ENCODE measurements around the gene NEO1.
A peak's percentile ranks its signal among the peaks of the same experiment; 100 is the strongest.

The NEO1 gene, protein sequence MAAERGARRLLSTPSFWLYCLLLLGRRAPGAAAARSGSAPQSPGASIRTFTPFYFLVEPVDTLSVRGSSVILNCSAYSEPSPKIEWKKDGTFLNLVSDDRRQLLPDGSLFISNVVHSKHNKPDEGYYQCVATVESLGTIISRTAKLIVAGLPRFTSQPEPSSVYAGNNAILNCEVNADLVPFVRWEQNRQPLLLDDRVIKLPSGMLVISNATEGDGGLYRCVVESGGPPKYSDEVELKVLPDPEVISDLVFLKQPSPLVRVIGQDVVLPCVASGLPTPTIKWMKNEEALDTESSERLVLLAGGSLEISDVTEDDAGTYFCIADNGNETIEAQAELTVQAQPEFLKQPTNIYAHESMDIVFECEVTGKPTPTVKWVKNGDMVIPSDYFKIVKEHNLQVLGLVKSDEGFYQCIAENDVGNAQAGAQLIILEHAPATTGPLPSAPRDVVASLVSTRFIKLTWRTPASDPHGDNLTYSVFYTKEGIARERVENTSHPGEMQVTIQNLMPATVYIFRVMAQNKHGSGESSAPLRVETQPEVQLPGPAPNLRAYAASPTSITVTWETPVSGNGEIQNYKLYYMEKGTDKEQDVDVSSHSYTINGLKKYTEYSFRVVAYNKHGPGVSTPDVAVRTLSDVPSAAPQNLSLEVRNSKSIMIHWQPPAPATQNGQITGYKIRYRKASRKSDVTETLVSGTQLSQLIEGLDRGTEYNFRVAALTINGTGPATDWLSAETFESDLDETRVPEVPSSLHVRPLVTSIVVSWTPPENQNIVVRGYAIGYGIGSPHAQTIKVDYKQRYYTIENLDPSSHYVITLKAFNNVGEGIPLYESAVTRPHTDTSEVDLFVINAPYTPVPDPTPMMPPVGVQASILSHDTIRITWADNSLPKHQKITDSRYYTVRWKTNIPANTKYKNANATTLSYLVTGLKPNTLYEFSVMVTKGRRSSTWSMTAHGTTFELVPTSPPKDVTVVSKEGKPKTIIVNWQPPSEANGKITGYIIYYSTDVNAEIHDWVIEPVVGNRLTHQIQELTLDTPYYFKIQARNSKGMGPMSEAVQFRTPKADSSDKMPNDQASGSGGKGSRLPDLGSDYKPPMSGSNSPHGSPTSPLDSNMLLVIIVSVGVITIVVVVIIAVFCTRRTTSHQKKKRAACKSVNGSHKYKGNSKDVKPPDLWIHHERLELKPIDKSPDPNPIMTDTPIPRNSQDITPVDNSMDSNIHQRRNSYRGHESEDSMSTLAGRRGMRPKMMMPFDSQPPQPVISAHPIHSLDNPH (N-terminal part only)

DNA sequence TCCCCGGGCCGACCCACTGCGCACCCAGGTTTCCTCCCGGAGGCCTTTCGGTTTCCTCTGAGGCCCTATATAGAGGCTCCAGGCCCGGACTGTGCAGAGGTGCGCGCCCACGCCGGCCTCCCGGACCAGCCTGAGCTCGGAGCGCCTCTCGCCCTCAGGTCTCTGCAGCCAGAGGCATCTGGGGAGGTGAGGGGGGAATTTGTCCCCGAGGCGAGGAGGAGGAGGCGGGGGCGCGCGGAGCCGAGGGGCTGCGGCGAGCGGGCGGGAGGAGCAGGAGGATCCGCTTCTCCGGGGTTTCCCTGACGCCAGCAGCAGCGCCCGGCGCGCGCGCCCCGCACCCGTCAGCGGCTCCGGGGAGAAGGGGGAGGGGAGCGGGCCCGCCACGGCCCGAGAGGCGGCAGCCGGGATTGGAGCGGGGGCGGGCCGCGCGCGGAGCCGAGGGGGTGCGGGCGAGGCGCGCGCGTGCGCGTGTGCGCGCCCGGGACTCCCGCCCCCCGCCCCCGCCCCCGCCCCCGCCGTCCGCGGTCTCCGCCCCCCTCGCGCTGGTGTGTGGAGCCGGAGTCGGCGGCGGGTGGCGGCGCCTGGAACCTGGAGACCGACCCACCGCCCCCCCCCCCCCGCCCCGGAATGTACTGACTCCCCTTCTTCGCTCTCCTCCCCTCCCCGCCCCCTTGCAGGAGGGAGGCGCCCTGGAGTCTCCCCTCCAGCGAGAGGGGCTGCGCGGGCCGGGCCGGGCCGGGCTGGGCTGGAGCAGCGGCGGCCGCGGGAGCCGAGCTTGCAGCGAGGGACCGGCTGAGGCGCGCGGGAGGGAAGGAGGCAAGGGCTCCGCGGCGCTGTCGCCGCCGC is at the start of gene NEO1:
TSS of gene NEO1 (plus strand) at position 657 of the 846 bp plus-strand sequence. CDS start 213 bp downstream, outside the sequence.
- DNase-seq (ENCODE audit: low read depth in 2 of 2), result peak; percentile 74 to 76

DNA sequence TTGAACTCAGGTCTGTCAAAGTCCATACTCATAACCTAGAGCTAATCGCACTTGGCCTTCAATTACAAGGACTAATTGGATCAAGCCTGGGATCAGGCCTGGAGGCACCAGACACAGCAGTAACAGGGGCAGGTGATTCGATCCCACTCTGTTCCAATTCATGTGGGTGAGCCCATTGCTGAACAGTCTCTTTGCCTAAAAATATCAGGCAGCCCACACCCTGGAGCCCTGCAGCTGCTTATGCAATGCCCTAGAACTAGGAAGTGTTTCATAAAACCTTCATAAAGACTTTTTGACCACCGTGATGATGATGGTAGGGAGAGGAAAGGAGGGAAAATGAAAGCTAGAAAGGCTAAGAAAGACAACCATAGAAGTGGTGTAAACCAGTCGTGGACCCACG is 47.8 kb upstream of the NEO1 start:
- no peak for DNase-seq (ENCODE audit: low read depth in 2 of 2)

DNA sequence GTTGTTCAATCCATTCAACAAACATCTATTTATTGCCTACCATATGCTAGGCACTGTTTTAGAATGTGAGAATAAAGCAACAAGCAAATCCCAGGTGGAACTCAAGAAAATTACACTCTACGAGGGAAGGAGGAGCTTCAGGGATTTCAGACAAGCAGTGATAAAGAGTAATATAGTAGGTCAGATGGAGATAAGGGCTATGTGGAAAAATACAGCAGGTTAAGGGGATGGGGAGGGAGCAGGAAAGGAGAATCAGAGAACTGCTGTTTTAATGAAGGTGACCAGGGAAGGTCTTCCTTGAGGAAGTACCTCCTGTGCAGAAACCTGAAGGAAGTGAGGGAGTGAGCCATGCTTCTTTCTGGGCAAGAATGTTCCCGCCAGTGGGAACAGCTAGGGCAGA is 47.2 kb upstream of the NEO1 start:
- no peak for DNase-seq (ENCODE audit: low read depth in 2 of 2)

DNA sequence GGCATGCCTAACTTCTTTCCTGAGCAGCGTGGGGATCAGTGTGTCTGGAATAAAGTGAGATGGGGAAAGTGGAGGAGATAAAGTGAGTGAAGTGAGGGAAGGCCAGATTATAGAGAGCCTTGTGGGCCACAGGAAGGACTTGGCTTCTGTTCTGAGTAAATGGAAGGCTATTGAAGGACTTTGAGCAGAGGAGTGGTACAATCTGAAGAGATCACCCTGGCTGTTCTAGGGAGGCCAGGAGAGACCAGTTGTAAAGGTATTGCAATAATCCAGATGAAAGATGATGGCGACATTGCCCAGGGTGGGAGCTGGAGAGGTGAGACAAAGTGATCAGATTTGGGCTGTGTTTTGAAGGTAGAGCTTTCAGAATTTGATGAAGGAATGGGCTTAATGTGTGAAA is 46.8 kb upstream of the NEO1 start:
- no peak for DNase-seq (ENCODE audit: low read depth in 2 of 2)

DNA sequence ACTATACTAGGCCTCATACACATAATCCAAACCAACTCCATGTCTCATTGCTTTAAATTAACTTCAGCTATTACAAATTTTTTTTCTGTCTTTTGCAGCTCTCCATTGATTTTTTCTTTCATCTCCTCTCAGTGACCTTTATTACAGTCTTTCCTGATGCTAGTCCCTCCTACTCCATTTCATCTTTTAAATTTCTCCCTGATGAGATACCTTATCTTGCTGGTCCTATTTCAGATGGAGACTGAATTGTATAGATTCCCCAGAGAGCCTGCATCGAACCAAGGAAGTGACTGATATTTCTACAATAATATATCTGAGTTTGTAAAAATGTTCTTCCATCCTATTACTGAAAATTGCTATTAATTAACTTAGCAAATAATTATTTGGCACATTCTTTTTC is 45.7 kb upstream of the NEO1 start:
- DNase-seq (ENCODE audit: low read depth in 2 of 2), result no peak

DNA sequence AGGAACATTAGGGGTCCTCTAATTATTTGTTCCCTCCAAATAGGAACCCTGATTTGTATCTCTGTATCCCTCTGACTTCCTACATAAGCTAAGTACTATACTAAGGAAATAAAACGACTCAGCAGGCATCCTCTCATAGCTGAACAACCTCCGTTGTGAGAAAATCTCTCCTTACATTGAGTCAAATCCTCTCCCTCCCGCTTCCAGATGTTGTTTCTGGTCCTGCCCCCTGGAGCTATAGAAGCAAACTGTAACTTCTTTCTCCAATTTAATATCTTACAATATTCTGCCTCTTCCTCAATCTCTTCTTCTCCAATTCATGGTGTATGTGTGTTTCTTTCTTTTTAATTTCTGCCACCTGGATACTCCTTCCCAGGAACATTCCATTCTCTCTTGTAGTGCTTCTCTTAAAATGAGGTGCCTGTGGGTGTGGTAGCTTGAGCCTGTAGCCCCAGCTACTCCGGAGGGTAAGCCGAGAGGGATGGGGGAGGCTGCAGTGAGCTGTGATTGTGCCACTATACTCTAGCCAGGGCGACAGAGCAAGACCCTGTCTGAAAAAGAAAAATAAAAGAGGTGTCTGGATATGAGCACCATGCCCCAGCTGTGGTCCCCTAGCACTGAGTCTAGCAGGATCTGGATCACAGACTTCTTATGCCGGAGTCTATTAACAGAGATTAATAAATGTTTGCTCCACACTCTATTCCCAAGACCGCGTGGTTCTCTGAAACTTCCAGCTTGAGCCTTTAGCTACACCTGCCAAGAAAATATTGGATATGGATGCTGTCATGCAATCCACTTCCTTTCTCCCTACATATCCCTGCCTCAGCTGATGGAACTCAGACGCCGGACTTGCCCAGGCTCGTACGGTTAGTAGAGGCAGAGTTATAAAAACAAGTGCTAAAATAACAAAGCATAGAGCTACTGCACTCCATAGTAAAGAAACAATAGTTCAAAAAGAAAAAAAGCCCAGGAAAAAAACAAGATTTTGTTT is 42.9 kb upstream of the NEO1 start:
- no peak for DNase-seq (ENCODE audit: low read depth in 2 of 2)

DNA sequence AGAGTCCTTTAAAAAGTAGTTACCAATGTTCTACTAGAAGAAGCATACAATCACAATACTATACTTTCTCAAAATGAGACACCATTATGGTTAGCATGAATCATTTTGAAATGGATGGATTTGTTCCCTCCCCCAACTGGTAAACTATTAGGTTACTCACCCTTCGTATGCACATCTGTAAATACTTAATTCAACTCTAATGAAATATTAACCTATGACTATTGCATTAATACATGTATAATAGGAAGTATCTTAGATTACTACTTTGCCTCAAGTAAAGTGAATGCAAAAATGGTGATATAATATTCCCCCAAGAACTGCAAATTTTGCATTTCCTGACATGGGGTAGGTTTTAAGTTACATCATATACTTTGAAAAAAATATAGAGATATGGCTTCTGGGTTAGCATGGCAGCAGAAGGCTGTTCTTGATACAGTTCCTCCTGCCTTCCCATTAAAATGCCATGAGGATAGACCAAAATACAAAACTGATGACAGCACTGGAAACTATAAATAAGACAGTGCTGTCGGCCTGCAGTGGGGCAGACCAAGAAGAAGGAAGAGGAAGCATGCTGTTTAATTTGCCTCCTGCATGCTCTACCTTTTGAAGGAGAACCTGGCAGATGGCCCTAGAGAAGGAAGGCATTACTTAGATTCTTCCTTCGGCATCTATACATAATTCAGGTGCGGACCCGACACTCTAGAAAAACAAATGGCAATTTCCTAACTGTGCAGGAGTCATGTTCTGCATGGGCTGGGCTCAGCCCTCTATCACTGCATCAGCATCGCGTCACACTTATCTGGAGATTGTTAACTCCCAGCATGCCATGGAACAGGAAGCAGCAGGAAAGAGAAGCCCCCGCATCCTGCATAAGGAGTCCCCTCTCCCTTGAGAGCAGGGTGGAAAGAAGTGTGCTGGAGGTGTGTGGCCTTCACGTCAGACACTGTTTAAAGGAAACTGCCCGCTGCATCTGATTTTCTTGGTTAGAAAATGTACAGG is 41.8 kb upstream of the NEO1 start:
- no peak for DNase-seq (ENCODE audit: low read depth in 2 of 2)

DNA sequence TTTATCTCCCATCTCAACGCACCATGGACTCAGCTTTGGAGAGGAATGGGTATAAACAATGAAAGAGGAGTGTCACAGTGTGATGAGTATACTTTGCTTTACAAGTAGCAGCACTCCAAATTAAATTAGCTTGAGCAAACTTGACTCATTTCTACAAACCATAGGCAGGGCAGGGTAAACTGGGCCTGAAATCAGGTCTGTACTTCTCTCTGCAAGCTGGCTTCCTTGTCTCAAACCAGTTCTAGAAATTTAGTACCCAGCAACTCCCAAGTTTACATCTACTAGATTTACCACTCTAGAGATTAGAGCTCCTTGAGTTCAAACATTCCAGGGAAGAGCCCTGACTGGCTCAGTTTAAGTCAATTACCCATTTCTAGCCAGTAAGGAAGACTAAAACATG is 37.4 kb upstream of the NEO1 start:
- DNase-seq (ENCODE audit: low read depth in 2 of 2), result no peak

DNA sequence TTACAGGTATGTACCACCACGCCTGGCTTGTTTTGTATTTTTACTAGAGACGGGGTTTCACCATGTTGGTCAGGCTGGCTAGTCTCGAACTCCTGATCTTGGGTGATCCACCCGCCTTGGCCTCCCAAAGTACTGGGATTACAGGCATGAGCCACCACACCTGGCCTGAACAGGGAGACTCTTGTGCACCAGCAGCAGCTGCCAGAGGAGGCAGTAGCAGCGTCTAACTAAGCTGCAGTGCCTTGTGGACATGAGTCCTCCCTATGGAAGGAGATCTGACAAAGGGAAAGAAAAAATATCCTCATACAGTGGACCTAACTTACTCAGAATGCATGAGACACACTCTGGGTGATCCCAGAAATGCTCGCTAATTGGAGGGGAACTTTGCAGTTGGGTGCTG is 36.8 kb upstream of the NEO1 start:
- no peak for DNase-seq (ENCODE audit: low read depth in 2 of 2)

DNA sequence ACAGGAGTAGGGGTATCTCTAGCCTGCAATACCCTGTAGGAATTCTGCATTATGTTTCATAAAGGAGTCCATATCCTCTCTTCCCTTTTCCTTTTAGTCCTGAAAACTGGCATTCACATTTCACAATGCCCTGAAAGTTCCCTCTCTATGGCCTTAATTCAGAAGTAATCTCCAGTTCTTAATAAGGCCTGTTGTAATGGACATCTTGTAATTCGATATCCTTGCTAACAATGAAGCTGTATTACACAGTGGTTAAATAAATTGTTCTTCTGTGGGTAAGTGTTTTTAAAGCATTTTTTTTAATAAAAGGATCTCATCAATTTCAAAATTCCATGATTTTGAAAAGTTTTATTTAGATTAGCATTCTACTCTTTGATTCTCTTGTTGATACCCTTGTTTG is 34.3 kb upstream of the NEO1 start:
- no peak for DNase-seq (ENCODE audit: low read depth in 2 of 2)

DNA sequence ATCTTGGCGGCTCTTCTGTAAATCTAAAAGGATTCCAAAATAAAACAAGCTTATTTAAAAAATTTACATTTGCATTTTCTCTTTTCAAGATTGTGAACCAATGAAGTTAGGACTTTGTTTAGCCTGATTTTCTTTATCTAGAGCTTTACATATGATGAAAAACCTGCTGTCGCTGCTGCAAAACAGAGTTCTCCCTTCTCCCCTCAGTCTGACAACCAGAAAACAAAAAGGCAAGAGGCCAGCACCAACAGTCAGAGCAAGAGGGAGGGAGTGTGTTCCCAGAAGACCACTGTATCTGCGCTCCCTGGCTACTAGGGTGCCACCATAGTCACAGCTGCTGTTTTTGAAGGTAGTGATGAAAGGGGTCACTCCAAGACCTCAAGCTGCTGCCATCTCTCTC is 33.1 kb upstream of the NEO1 start:
- DNase-seq (ENCODE audit: low read depth in 2 of 2), result no peak

DNA sequence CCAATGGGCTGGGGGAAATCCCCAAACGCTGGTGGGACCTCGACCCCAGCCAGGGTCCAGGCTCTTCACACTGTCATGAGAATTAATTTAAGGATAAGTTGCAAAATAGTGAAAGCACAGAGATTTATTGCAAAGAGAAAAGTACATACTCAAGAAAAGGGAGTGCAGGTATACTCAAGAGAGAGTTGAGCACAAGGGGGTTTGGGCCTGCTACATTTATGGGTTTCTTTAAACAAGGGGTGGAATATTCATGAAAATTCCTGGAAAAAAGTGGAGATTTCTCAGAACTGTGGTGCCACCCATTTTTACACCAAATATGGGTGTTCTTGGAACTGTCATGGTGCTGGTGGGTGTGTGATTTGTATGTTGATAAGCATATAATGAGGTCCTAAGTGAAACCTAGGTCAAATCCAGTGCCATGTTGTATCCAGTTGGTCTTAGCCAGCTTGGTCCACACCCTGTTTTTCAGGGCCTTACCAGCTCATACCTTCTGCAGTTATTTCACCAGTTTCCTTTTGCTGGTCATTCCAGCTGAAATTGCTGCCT is 32.6 kb upstream of the NEO1 start:
- no peak for DNase-seq (ENCODE audit: low read depth in 2 of 2)

DNA sequence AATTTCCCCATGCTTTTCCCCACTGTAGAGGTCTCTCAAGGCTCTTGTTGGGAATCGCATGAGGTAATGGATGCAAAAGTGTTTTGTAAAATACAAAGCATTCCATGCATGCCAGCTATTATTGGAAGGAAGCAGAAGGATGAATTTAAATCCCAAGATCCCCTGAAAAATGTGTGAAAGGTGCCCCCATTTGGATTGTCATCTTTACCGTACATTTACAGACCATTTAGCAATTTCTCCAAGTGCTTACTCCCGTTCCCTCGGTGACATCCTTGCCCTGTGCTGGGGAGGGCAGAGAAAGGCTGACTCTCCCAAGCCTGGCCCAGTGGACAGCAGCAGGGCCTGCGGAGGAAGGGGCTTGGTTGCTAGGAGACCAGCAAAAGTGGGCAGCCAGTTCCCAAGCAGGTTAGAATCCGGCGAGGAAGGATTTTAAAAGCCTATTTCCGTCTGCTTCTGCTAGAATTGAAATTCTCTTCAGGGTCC is 31.1 kb upstream of the NEO1 start:
- no peak for DNase-seq (ENCODE audit: low read depth in 2 of 2)

DNA sequence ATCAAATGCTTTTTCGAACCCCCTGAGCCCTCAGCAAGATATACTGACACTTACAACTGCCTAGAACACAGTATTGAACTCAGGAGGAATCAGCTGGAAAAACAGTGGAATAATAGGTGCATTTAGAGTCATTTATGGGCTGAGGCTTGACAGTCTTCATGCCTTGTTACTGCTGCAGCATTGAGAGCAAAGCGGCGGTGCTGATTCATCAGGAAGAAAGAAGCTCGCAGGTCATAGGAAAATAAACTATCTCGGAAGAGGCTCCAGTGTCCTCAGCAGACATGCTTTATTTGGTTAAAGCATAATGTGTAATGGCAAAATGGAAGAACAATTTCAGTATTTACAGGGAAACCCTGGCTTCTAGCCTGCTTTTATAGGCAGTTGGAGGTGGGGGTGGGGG is 30.1 kb upstream of the NEO1 start:
- DNase-seq (ENCODE audit: low read depth in 2 of 2), result no peak

DNA sequence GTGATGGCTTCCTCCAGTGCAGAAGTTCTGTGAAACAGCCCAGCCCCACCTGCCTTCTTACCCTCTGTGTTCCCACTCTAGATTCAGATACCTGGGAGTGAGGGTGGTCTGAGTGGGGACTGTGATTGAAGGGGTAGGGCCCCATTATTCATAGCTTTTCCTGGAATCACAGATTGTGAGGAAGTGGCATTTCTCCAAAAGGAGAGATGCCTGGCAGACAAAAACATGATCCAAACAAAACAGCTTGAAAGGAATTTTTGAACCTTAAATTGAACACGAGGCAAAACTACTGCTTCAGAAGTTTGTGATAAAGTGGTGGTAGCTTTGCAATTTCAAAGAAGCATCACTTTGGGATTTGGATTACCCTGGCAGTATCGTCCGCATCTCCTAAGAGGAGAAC is 29.2 kb upstream of the NEO1 start:
- no peak for DNase-seq (ENCODE audit: low read depth in 2 of 2)

DNA sequence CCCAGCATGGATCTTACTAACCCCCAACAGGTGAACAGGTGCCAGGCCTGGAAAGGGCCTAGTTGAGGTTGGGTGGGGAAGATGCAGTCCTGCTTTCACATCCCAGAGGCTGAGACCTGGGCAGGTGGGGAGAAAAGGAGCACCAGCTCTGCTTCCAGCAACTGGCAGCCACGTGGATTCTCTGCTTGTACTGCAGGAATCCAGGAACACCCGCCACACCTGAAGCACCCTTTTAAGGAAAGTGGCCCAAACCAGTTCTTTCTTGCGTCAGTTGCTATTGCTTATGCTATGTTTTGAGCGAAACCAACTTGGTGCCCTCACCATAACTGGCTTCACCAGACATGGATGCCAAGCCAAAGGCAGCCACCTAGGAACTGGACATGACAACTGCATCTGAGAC is 28.1 kb upstream of the NEO1 start:
- DNase-seq (ENCODE audit: low read depth in 2 of 2), result no peak

DNA sequence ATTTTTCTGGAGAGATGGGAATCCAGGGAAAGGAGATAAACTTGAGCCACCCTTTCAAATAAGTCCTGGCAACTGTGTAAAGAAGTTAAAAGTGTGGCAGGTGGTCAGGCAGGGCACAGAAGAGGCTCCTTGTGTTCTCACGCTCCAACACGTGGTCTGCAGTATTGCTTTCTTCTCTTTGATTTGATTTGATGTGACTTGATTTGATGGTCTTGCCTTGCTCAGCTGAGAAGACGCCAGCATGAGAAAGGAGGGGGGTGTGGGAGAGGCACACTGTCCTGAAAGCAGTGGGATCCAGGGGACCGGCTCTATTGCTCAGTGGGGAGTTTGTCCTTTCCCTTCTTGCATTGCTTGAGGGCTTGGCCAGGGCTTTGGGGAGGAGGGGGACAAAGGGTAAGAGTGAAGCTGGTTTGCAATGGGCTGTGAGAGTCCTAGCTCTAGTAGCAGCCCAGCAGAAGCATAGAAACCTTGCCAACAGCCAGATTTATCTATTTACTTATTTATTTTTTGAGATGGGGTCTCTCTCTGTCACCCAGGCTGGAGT is 25.7 kb upstream of the NEO1 start:
- no peak for DNase-seq (ENCODE audit: low read depth in 2 of 2)

DNA sequence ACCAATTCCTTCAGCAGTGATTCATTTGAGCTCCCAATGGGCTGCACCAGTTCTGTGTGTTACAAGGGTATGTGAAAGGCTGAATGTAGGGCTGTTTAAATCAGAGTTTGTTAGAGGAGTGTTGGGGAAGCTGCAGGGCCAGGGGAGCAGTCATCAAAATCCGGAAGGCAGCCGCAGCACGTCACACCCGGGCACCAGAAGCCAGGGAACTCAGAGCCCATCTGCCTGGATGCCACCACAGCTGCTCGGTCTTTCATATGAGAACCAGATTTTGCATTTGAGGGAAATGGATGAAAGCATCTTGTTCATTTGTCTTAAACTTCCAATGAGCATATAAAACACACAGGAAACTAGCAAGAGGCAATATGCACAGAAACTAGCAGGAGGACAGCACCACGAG is 24.2 kb upstream of the NEO1 start:
- DNase-seq (ENCODE audit: low read depth in 2 of 2), result no peak

Measured in fibroblast of skin of left quadriceps (primary cell).